IMR-90 (cell line): ENCODE measurements around the gene PITPNM2. TPM values are rescaled to one million over a fixed set of nuclear protein-coding genes. Genes with fewer than 3 reads are reported as not detected.

Experiments used
- ATAC-seq: fragments of 200-7000 bp; cut with Tn5 transposase; 2 replicates; pipeline ENCODE4 v1.9.1; 2020; ENCODE audit warnings: low read depth, mild to moderate bottlenecking, moderate library complexity
- BruUV-seq: library from RNA; stranded (reverse); fragments of 400-500 nt; replicated peaks from 2 replicates; lab custom pipeline; 2021; lab: Mats Ljungman, UMichigan
- CTCF ChIA-PET: fragments of 300-600 bp; formaldehyde crosslinking; extraction: SDS; loops from one replicate; lab custom pipeline; 2021; ENCODE audit warnings: antibody characterized with exemption; lab: Yijun Ruan, JAX
- POLR2A ChIA-PET: fragments of 300-600 bp; sonication (Branson Sonifier 250); formaldehyde crosslinking; loops from one replicate; lab custom pipeline; 2022; ENCODE audit warnings: antibody characterized with exemption; ENCODE audit not compliant: unreplicated experiment; lab: Charles Lee
- DNase-seq: peaks from one replicate; pipeline ENCODE4 v3.0.0; 2013
- H2AFZ ChIP-seq: replicated peaks from 2 replicates; pipeline ENCODE3; 2013; ENCODE audit warnings: low read length, mild to moderate bottlenecking; ENCODE audit not compliant: poor library complexity
- H2AK5ac ChIP-seq: 2 replicates; pipeline ENCODE4 v1.6.1; 2013; ENCODE audit warnings: low read depth, low read length, inconsistent platforms
- H2AK9ac ChIP-seq: replicated peaks from 2 replicates; pipeline ENCODE3; 2013; ENCODE audit warnings: mild to moderate bottlenecking, low read depth, low read length, moderate library complexity; ENCODE audit not compliant: poor library complexity
- H2BK120ac ChIP-seq: 2 replicates; pipeline ENCODE4 v1.6.1; 2013; ENCODE audit warnings: low read depth, low read length, inconsistent platforms
- H2BK15ac ChIP-seq: 3 replicates; pipeline ENCODE4 v1.6.1; 2013; ENCODE audit warnings: low read depth, low read length, inconsistent platforms
- H2BK20ac ChIP-seq: 2 replicates; pipeline ENCODE4 v1.6.1; 2013; ENCODE audit warnings: low read depth, mild to moderate bottlenecking, inconsistent platforms, low read length, moderate library complexity
- H2BK5ac ChIP-seq: 2 replicates; pipeline ENCODE4 v1.6.1; 2013; ENCODE audit warnings: mild to moderate bottlenecking, low read depth, low read length, inconsistent platforms; ENCODE audit not compliant: poor library complexity, severe bottlenecking
- H3K14ac ChIP-seq: replicated peaks from 2 replicates; pipeline ENCODE4 v1.6.1; 2013; ENCODE audit warnings: low read depth, low read length, inconsistent platforms
- H3K18ac ChIP-seq: 2 replicates; pipeline ENCODE4 v1.6.1; 2013; ENCODE audit warnings: low read depth, low read length, control low read depth
- H3K23ac ChIP-seq: 2 replicates; pipeline ENCODE4 v1.6.1; 2013; ENCODE audit warnings: low read depth, low read length, inconsistent platforms
- H3K27ac ChIP-seq: 2 replicates; pipeline ENCODE4 v1.5.1; 2013; ENCODE audit warnings: mild to moderate bottlenecking, control low read depth, low read length; ENCODE audit not compliant: insufficient read depth
- H3K27me3 ChIP-seq: 2 replicates; pipeline ENCODE4 v1.6.1; 2013; ENCODE audit warnings: low read length; ENCODE audit not compliant: control insufficient read depth, insufficient read depth
- H3K36me3 ChIP-seq: 2 replicates; pipeline ENCODE4 v1.6.1; 2013; ENCODE audit warnings: low read length, mixed read lengths; ENCODE audit not compliant: control insufficient read depth, insufficient read depth
- H3K4ac ChIP-seq: 2 replicates; pipeline ENCODE4 v1.6.1; 2013; ENCODE audit warnings: low read depth, low read length, inconsistent platforms
- H3K4me1 ChIP-seq: 2 replicates; pipeline ENCODE4 v1.6.1; 2013; ENCODE audit warnings: low read length, mixed read lengths; ENCODE audit not compliant: control insufficient read depth, insufficient read depth
- H3K4me2 ChIP-seq: 2 replicates; pipeline ENCODE4 v1.6.1; 2013; ENCODE audit warnings: low read depth, mild to moderate bottlenecking, control low read depth, low read length, moderate library complexity
- H3K4me3 ChIP-seq: 2 replicates; pipeline ENCODE4 v1.5.1; 2013; ENCODE audit warnings: low read depth, mild to moderate bottlenecking, control low read depth, low read length, moderate library complexity; ENCODE audit not compliant: insufficient read depth
- H3K56ac ChIP-seq: 2 replicates; pipeline ENCODE4 v1.6.1; 2013; ENCODE audit warnings: low read length, inconsistent platforms; ENCODE audit not compliant: insufficient read depth; ENCODE audit errors: extremely low read depth
- H3K79me1 ChIP-seq, 2 experiments: 2 replicates each; pipeline ENCODE4 v1.6.1; 2013; ENCODE audit warnings: low read length in 2 of 2, inconsistent platforms in 1 of 2, low read depth in 1 of 2
- H3K9ac ChIP-seq: 2 replicates; pipeline ENCODE4 v1.6.1; 2013; ENCODE audit warnings: low read depth, low read length, control low read depth
- H3K9me1 ChIP-seq: 2 replicates; pipeline ENCODE4 v1.6.1; 2013; ENCODE audit warnings: low read length, inconsistent platforms; ENCODE audit not compliant: insufficient read depth
- H3K9me3 ChIP-seq: 2 replicates; pipeline ENCODE4 v1.6.1; 2013; ENCODE audit warnings: low read length; ENCODE audit not compliant: control insufficient read depth, insufficient read depth
- H4K20me1 ChIP-seq: 2 replicates; pipeline ENCODE4 v1.6.1; 2013; ENCODE audit warnings: low read length, inconsistent platforms; ENCODE audit not compliant: insufficient read depth
- H4K5ac ChIP-seq: 2 replicates; pipeline ENCODE4 v1.6.1; 2013; ENCODE audit warnings: mild to moderate bottlenecking, low read depth, low read length, control low read depth
- H4K8ac ChIP-seq, 2 experiments: 2 replicates each; pipeline ENCODE4 v1.6.1; 2013; ENCODE audit warnings: low read depth in 2 of 2, low read length in 2 of 2, control low read depth in 1 of 2, inconsistent platforms in 1 of 2
- H4K91ac ChIP-seq: 2 replicates; pipeline ENCODE4 v1.6.1; 2013; ENCODE audit warnings: low read depth, low read length, inconsistent platforms; ENCODE audit not compliant: insufficient read depth
- BHLHE40 ChIP-seq: fragments of 150-350 bp; IDR thresholded peaks from 2 replicates; pipeline ENCODE4 v1.6.1; 2016; ENCODE audit warnings: mild to moderate bottlenecking, low read depth, low read length
- CEBPB ChIP-seq: IDR thresholded peaks from 2 replicates; pipeline ENCODE4 v1.6.1; 2012; ENCODE audit warnings: low read depth, low read length, improper control_type of control experiment
- CHD1 ChIP-seq: IDR thresholded peaks from 2 replicates; pipeline ENCODE4 v1.6.1; 2012; ENCODE audit warnings: low read depth, low read length, improper control_type of control experiment
- FOS ChIP-seq: fragments of 150-350 bp; IDR thresholded peaks from 2 replicates; pipeline ENCODE4 v1.6.1; 2016; ENCODE audit warnings: low read depth, low read length
- MAFK ChIP-seq: IDR thresholded peaks from 2 replicates; pipeline ENCODE4 v1.6.1; 2012; ENCODE audit warnings: low read depth, low read length, improper control_type of control experiment
- MAZ ChIP-seq: IDR thresholded peaks from 2 replicates; pipeline ENCODE4 v1.6.1; 2012; ENCODE audit warnings: low read depth, mild to moderate bottlenecking, low read length, improper control_type of control experiment, moderate library complexity, borderline replicate concordance
- MXI1 ChIP-seq: IDR thresholded peaks from 2 replicates; pipeline ENCODE4 v1.6.1; 2012; ENCODE audit warnings: low read depth, mild to moderate bottlenecking, low read length, moderate library complexity, borderline replicate concordance
- NFE2L2 ChIP-seq: fragments of 150-350 bp; IDR thresholded peaks from 2 replicates; pipeline ENCODE4 v1.6.1; 2016; ENCODE audit warnings: low read depth, mild to moderate bottlenecking, low read length
- POLR2A ChIP-seq: IDR thresholded peaks from 2 replicates; pipeline ENCODE4 v1.6.1; 2012; ENCODE audit warnings: mild to moderate bottlenecking, low read depth, low read length
- RAD21 ChIP-seq: IDR thresholded peaks from 2 replicates; pipeline ENCODE4 v1.6.1; 2012; ENCODE audit warnings: low read length, improper control_type of control experiment
- RCOR1 ChIP-seq: IDR thresholded peaks from 2 replicates; pipeline ENCODE4 v1.6.1; 2012; ENCODE audit warnings: mild to moderate bottlenecking, low read length, improper control_type of control experiment; ENCODE audit not compliant: insufficient replicate concordance
- RFX5 ChIP-seq: IDR thresholded peaks from 2 replicates; pipeline ENCODE4 v1.8.0; 2012; ENCODE audit warnings: low read depth, mild to moderate bottlenecking, low read length, moderate library complexity
- SMC3 ChIP-seq: fragments of 150-350 bp; IDR thresholded peaks from 2 replicates; pipeline ENCODE4 v1.6.1; 2016; ENCODE audit warnings: low read depth, mild to moderate bottlenecking, antibody characterized with exemption, low read length, moderate library complexity
- WGBS, 2 experiments: methylation state at CpG; one replicate each; pipeline versions ENCODE4 v1.1.5 to v1.1.7; 2013; ENCODE audit warnings: missing lambda C conversion rate in 2 of 2; ENCODE audit not compliant: insufficient read length in 1 of 2; ENCODE audit errors: extremely low coverage in 2 of 2; 5-methylcytosine and 5-hydroxymethylcytosine counted together
- dilution Hi-C: fragments of 300-500 bp; cut with HindIII; formaldehyde crosslinking; loops from one replicate; pipeline ENCODE4 v1.14.3; 2018; ENCODE audit warnings: low sequenced_read_pairs; ENCODE audit not compliant: unreplicated experiment
- in situ Hi-C: fragments of 300-500 bp; cut with MboI; formaldehyde crosslinking; loops from 3 replicates; pipeline ENCODE4 v1.14.3; 2019; ENCODE audit warnings: low sequenced_read_pairs, inconsistent platforms, mixed read lengths
- intact Hi-C: fragments of 100-400 bp; cut with micrococcal nuclease; formaldehyde crosslinking; loops from 2 replicates; pipeline ENCODE4 v1.10.0; 2022
- polyA plus RNA-seq, 3 experiments: library from polyadenylated mRNA; depleted of rRNA; stranded (reverse); fragments of >200 nt; gene quantifications; 2 replicates each; pipeline ENCODE4 v1.2.3, GENCODE V29; 2012; ENCODE audit warnings: low replicate concordance in 1 of 3
- total RNA-seq: library from RNA; depleted of rRNA; stranded (reverse); fragments of >200 nt; gene quantifications from 2 replicates; pipeline ENCODE4 v1.2.3, GENCODE V29; 2012
- TF ChIP-seq, protein P1 (sequence below): conservative IDR thresholded peaks from 2 replicates; pipeline ENCODE4 v1.5.1; 2012; ENCODE audit warnings: mild to moderate bottlenecking, low read depth, low read length, improper control_type of control experiment
- TF ChIP-seq, protein P2 (sequence below): fragments of 150-350 bp; IDR thresholded peaks from 2 replicates; pipeline ENCODE4 v1.6.1; 2016; ENCODE audit warnings: low read depth, mild to moderate bottlenecking, low read length, moderate library complexity, borderline replicate concordance
- TF ChIP-seq, protein P3 (sequence below): fragments of 150-350 bp; IDR thresholded peaks from 2 replicates; pipeline ENCODE4 v1.6.1; 2017; ENCODE audit warnings: mild to moderate bottlenecking, antibody characterized with exemption, low read length, low read depth

Gene PITPNM2
- total and polyA plus RNA-seq, 2 of the 4 experiments (the other 2 are of a cell fraction): 1.6 to 3.0 TPM

DNA sequence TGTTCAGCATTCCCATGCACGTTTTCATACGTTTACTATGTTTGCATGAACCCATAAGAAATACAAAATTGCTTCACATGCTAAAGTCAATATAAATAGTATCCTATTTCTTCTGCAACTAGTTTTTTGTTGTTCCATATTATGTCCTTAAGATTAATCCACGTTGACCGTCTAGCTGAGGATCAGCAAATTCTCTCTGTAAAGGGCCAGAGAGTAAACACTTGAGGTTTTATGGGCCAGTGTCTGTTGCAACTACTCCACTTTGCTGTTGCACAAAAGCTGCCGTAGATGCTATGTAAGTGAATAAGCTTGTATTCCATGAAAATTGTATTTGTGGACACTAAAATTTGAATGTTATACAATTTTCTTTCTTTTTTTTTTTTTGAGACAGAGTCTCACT lies 21.1 kb upstream of the PITPNM2 start:
- peaks cover 7% of the 10 kb centered on the region; the same call in 1 of the 2 replicates for H3K36me3 ChIP-seq
- no peak overlapping the region for H3K9ac ChIP-seq
- H2BK120ac ChIP-seq: no peak overlapping the region
- H3K56ac ChIP-seq: no peak overlapping the region
- H2BK20ac ChIP-seq: no peak overlapping the region
- dilution Hi-C loops (no loop called here), in situ Hi-C loops (no loop called here), intact Hi-C loops (no loop called here)
- no peak overlapping the region for H3K18ac ChIP-seq
- H2BK15ac ChIP-seq: no peak overlapping the region
- no peak overlapping the region for H2AFZ ChIP-seq
- no peak overlapping the region for H2AK9ac ChIP-seq
- no peak overlapping the region for H4K5ac ChIP-seq
- no peak overlapping the region for H4K8ac ChIP-seq
- CTCF ChIA-PET: no interaction called here
- POLR2A ChIA-PET: no interaction called here
- no peak overlapping the region for H2AK5ac ChIP-seq
- no peak overlapping the region for H2BK5ac ChIP-seq
- no peak overlapping the region for H3K4me3 ChIP-seq
- no CpG with 5 or more reads among the region's 5 CpGs for WGBS, 2 experiments
- no TSS peak for BruUV-seq
- no peaks in the 10 kb centered on the region for H3K27me3 ChIP-seq
- no peak overlapping the region for H3K4me2 ChIP-seq
- no peak for TF ChIP-seq CHD1
- no peak for TF ChIP-seq NFE2L2
- TF ChIP-seq MXI1: no peak
- TF ChIP-seq FOS: no peak
- no peak for TF ChIP-seq POLR2A
- no peak for TF ChIP-seq CEBPB
- TF ChIP-seq MAZ: no peak
- no peak for TF ChIP-seq MAFK
- no peak for TF ChIP-seq RAD21
- TF ChIP-seq, protein P1, sequence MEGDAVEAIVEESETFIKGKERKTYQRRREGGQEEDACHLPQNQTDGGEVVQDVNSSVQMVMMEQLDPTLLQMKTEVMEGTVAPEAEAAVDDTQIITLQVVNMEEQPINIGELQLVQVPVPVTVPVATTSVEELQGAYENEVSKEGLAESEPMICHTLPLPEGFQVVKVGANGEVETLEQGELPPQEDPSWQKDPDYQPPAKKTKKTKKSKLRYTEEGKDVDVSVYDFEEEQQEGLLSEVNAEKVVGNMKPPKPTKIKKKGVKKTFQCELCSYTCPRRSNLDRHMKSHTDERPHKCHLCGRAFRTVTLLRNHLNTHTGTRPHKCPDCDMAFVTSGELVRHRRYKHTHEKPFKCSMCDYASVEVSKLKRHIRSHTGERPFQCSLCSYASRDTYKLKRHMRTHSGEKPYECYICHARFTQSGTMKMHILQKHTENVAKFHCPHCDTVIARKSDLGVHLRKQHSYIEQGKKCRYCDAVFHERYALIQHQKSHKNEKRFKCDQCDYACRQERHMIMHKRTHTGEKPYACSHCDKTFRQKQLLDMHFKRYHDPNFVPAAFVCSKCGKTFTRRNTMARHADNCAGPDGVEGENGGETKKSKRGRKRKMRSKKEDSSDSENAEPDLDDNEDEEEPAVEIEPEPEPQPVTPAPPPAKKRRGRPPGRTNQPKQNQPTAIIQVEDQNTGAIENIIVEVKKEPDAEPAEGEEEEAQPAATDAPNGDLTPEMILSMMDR: no peak
- TF ChIP-seq BHLHE40: no peak
- TF ChIP-seq, protein P2, sequence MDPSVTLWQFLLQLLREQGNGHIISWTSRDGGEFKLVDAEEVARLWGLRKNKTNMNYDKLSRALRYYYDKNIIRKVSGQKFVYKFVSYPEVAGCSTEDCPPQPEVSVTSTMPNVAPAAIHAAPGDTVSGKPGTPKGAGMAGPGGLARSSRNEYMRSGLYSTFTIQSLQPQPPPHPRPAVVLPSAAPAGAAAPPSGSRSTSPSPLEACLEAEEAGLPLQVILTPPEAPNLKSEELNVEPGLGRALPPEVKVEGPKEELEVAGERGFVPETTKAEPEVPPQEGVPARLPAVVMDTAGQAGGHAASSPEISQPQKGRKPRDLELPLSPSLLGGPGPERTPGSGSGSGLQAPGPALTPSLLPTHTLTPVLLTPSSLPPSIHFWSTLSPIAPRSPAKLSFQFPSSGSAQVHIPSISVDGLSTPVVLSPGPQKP: no peak
- no peak for TF ChIP-seq RCOR1
- TF ChIP-seq RFX5: no peak
- no peak for TF ChIP-seq SMC3
- TF ChIP-seq, protein P3, sequence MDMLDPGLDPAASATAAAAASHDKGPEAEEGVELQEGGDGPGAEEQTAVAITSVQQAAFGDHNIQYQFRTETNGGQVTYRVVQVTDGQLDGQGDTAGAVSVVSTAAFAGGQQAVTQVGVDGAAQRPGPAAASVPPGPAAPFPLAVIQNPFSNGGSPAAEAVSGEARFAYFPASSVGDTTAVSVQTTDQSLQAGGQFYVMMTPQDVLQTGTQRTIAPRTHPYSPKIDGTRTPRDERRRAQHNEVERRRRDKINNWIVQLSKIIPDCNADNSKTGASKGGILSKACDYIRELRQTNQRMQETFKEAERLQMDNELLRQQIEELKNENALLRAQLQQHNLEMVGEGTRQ: no peak
- H3K9me1 ChIP-seq: no peaks in the 10 kb centered on the region
- H4K20me1 ChIP-seq: no peaks in the 10 kb centered on the region
- DNase-seq: no peak
- no peak overlapping the region for H3K27ac ChIP-seq
- H3K9me3 ChIP-seq: no peaks in the 10 kb centered on the region
- ATAC-seq: no peak
- no peaks in the 10 kb centered on the region for H3K4me1 ChIP-seq
- H3K79me1 ChIP-seq: no peaks in the 10 kb centered on the region; a peak in 1 of 4 replicates
- H3K4ac ChIP-seq: no peak overlapping the region
- no peak overlapping the region for H3K14ac ChIP-seq
- H4K91ac ChIP-seq: no peak overlapping the region
- H3K23ac ChIP-seq: no peak overlapping the region
